K562 (cell line): ENCODE data around the gene YPEL1.

ENCODE experiments used
- REST ChIP-seq, 2 experiments: fragments of 450-650 bp; formaldehyde crosslinking in 1 of 2; IDR thresholded peaks; 2 replicates each; pipeline versions ENCODE4 v1.4.0 to v1.6.1; 2014 to 2020; ENCODE audit warnings: mild to moderate bottlenecking in 2 of 2, borderline replicate concordance in 1 of 2, low read depth in 1 of 2
- SMAD4 ChIP-seq: fragments of 250-450 bp; sonication (Bioruptor Pico); conservative IDR thresholded peaks from 2 replicates; pipeline ENCODE4 v1.8.0; 2021; ENCODE audit warnings: inconsistent platforms, mild to moderate bottlenecking, moderate library complexity
- ZNF124 ChIP-seq: sonication (generic); formaldehyde crosslinking; IDR thresholded peaks from 2 replicates; pipeline ENCODE4 v1.8.1; 2022; ENCODE audit warnings: missing genetic modification reagents

GRCh38 chr22:21657360-21658032 lies 78.1 kb downstream of the YPEL1 start:
- TF ChIP-seq ZNF124, result no peak
- TF ChIP-seq REST (IDR thresholded peaks at IDR 0.05; ENCODE audit: borderline replicate concordance), result no peak
- TF ChIP-seq REST (CRISPR knock-in tag; IDR thresholded peaks at IDR 0.05; ENCODE audit: low read depth), result no peak
- TF ChIP-seq SMAD4 (CRISPR knock-in tag), result no peak
